Right kidney (tissue), 1 donor: ENCODE measurements around the gene PAFAH1B2.
"Not testable (repeated sequence)": the region's sequence is repeated elsewhere in the genome, so short reads cannot be mapped to it uniquely, and the experiment has no call there.

ENCODE experiments used
- DNase-seq: peaks from one replicate; pipeline ENCODE4 v3.0.0-alpha.2; 2016

The PAFAH1B2 gene

GRCh38 chr11:117126223-117126965 is 17.7 kb upstream of the PAFAH1B2 start:
- no peak for DNase-seq

GRCh38 chr11:117127171-117127901 is 16.8 kb upstream of the PAFAH1B2 start:
- DNase-seq = no peak

- DNase-seq = no peak
These were observed 15.8 kb upstream of the PAFAH1B2 start for GRCh38 chr11:117128289-117128688.

GRCh38 chr11:117130396-117130795 is 13.7 kb upstream of the PAFAH1B2 start:
- DNase-seq = not testable (repeated sequence)

GRCh38 chr11:117130879-117131278 is 13.2 kb upstream of the PAFAH1B2 start:
- no peak for DNase-seq

GRCh38 chr11:117134431-117134830 is 9.7 kb upstream of the PAFAH1B2 start:
- DNase-seq = no peak

- DNase-seq = not testable (repeated sequence)
These were observed 9.1 kb upstream of the PAFAH1B2 start for GRCh38 chr11:117134979-117135378.

GRCh38 chr11:117137223-117138086 is 6.6 kb upstream of the PAFAH1B2 start:
- not testable (repeated sequence) for DNase-seq

- no peak for DNase-seq
These were observed 697 bp upstream of the PAFAH1B2 start for GRCh38 chr11:117143390-117143789.

- DNase-seq = peak; percentile 92
These were observed 648 bp downstream of the PAFAH1B2 start for GRCh38 chr11:117144477-117145392.

- no peak for DNase-seq
These were observed 1.3 kb downstream of the PAFAH1B2 start for GRCh38 chr11:117145393-117145761.

GRCh38 chr11:117146521-117146920 is 2.4 kb downstream of the PAFAH1B2 start:
- DNase-seq = no peak

GRCh38 chr11:117152066-117152465 is 8.0 kb downstream of the PAFAH1B2 start:
- no peak for DNase-seq

- DNase-seq = no peak
These were observed 10.4 kb downstream of the PAFAH1B2 start for GRCh38 chr11:117154468-117154867.

GRCh38 chr11:117157507-117157906 is 13.4 kb downstream of the PAFAH1B2 start:
- DNase-seq = no peak

- no peak for DNase-seq
These were observed 15.8 kb downstream of the PAFAH1B2 start for GRCh38 chr11:117159892-117160291.

GRCh38 chr11:117160826-117161225 is 16.7 kb downstream of the PAFAH1B2 start:
- no peak for DNase-seq

- no peak for DNase-seq
These were observed 22.4 kb downstream of the PAFAH1B2 start for GRCh38 chr11:117166491-117166890.

- peak; percentile 21 for DNase-seq
These were observed 25.6 kb downstream of the PAFAH1B2 start for GRCh38 chr11:117169736-117170135.

- peak; percentile 34 for DNase-seq
These were observed 26.1 kb downstream of the PAFAH1B2 start for GRCh38 chr11:117170210-117170609.

- no peak for DNase-seq
These were observed 26.9 kb downstream of the PAFAH1B2 start for GRCh38 chr11:117171007-117171403.
